Middle frontal gyrus (tissue), 1 donor: ENCODE data around the gene XPNPEP2.

Experiments
- DNase-seq: peaks from one replicate; pipeline ENCODE4 v3.0.0-alpha.2; 2015; ENCODE audit warnings: low spot score; ENCODE audit errors: extremely low spot score

Gene XPNPEP2

GRCh38 chrX:129748305-129748704 is 9.5 kb downstream of the XPNPEP2 start:
- DNase-seq = no peak

GRCh38 chrX:129749069-129749468 is 10.3 kb downstream of the XPNPEP2 start:
- DNase-seq = no peak

GRCh38 chrX:129750971-129751370 is 12.2 kb downstream of the XPNPEP2 start:
- no peak for DNase-seq

- no peak for DNase-seq
These were observed 15.6 kb downstream of the XPNPEP2 start for GRCh38 chrX:129754056-129755024.

GRCh38 chrX:129755779-129756650 is 17.2 kb downstream of the XPNPEP2 start:
- DNase-seq = no peak

- no peak for DNase-seq
These were observed 20.8 kb downstream of the XPNPEP2 start for GRCh38 chrX:129759576-129760061.

- no peak for DNase-seq
These were observed 21.4 kb downstream of the XPNPEP2 start for GRCh38 chrX:129760155-129760554.

GRCh38 chrX:129760981-129761380 is 22.2 kb downstream of the XPNPEP2 start:
- no peak for DNase-seq

- DNase-seq = no peak
These were observed 22.8 kb downstream of the XPNPEP2 start for GRCh38 chrX:129761596-129761995.

GRCh38 chrX:129762448-129762847 is 23.7 kb downstream of the XPNPEP2 start:
- no peak for DNase-seq

- no peak for DNase-seq
These were observed 24.9 kb downstream of the XPNPEP2 start for GRCh38 chrX:129763666-129764065.

GRCh38 chrX:129768186-129768585 is 29.4 kb downstream of the XPNPEP2 start:
- no peak for DNase-seq

GRCh38 chrX:129768586-129769466 is 30.0 kb downstream of the XPNPEP2 start:
- DNase-seq = no peak

GRCh38 chrX:129769467-129770154 is 30.8 kb downstream of the XPNPEP2 start:
- DNase-seq = no peak

- DNase-seq = no peak
These were observed 32.7 kb downstream of the XPNPEP2 start for GRCh38 chrX:129771266-129771995.

- no peak for DNase-seq
These were observed 34.1 kb downstream of the XPNPEP2 start for GRCh38 chrX:129772796-129773431.

- DNase-seq = no peak
These were observed 35.1 kb downstream of the XPNPEP2 start for GRCh38 chrX:129773649-129774458.
